ENCODE results near the gene SLC66A2. TPM values are rescaled to one million over a fixed set of nuclear protein-coding genes. Genes with fewer than 3 reads are reported as not detected.

SLC66A2 gene
- total RNA-seq, 2 experiments from 2014 or later, result 44.5 to 44.8 TPM

- Mint-ChIP-seq H3K27me3 (no peaks in the 10 kb centered on the region), H3K27ac (no peak overlapping the region), H3K9me3 (no peaks in the 10 kb centered on the region), H3K36me3 (ENCODE audit: low read depth) (peaks cover 31% of the 10 kb centered on the region), H3K4me3 (no peak overlapping the region), H3K4me1 (ENCODE audit: low read depth) (no peaks in the 10 kb centered on the region)
- intact Hi-C loops (cut with DNase I, micrococcal nuclease), result no loop called here
- POLR2A ChIA-PET, result no interaction called here
- H3K4me3 ChIP-seq (ENCODE audit: low read length), result no peak overlapping the region
- CTCF ChIA-PET, result no interaction called here
- no peaks in the 10 kb centered on the region for H3K27me3 ChIP-seq (ENCODE audit: control insufficient read depth in 1 of 2, insufficient read depth in 2 of 2, low read length in 2 of 2)
- DNase-seq (peak in 1 of 14 experiments; percentile 30), ATAC-seq (ENCODE audit: poor library complexity) (no peak)
- no peaks in the 10 kb centered on the region for H3K4me1 ChIP-seq (ENCODE audit: insufficient read depth, low read length)
- peaks cover 13% of the 10 kb centered on the region for H3K36me3 ChIP-seq (ENCODE audit: insufficient read depth, low read length)
- TF ChIP-seq, protein P1, sequence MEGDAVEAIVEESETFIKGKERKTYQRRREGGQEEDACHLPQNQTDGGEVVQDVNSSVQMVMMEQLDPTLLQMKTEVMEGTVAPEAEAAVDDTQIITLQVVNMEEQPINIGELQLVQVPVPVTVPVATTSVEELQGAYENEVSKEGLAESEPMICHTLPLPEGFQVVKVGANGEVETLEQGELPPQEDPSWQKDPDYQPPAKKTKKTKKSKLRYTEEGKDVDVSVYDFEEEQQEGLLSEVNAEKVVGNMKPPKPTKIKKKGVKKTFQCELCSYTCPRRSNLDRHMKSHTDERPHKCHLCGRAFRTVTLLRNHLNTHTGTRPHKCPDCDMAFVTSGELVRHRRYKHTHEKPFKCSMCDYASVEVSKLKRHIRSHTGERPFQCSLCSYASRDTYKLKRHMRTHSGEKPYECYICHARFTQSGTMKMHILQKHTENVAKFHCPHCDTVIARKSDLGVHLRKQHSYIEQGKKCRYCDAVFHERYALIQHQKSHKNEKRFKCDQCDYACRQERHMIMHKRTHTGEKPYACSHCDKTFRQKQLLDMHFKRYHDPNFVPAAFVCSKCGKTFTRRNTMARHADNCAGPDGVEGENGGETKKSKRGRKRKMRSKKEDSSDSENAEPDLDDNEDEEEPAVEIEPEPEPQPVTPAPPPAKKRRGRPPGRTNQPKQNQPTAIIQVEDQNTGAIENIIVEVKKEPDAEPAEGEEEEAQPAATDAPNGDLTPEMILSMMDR (IDR thresholded peaks at IDR 0.05), result no peak
- H3K9me3 ChIP-seq (ENCODE audit: control insufficient read depth in 1 of 2, insufficient read depth in 1 of 2, low read length in 2 of 2), result peaks cover 0 to 68% of the 10 kb centered on the region in 2 experiments
- no peak overlapping the region for H3K27ac ChIP-seq (ENCODE audit: low read depth in 1 of 2, low read length in 2 of 2)
Measured at GRCh38 chr18:79902640-79903039, 48.8 kb downstream of the SLC66A2 start.

GRCh38 chr18:79902075-79902474 lies 49.4 kb downstream of the SLC66A2 start:
- peaks cover 3% of the 10 kb centered on the region for H3K9me3 Mint-ChIP-seq
- Histone ChIP-seq H3K9me3 (ENCODE audit: control insufficient read depth in 1 of 2, insufficient read depth in 1 of 2, low read length in 2 of 2) (peaks cover 1 to 70% of the 10 kb centered on the region in 2 experiments), H3K27me3 (ENCODE audit: control insufficient read depth in 1 of 2, insufficient read depth in 2 of 2, low read length in 2 of 2) (no peaks in the 10 kb centered on the region), H3K4me1 (ENCODE audit: insufficient read depth, low read length) (no peaks in the 10 kb centered on the region), H3K36me3 (ENCODE audit: insufficient read depth, low read length) (peaks cover 13% of the 10 kb centered on the region), H3K27ac (ENCODE audit: low read depth in 1 of 2, low read length in 2 of 2) (no peak overlapping the region), H3K4me3 (ENCODE audit: low read length) (no peak overlapping the region)
- intact Hi-C loops (cut with DNase I, micrococcal nuclease), result no loop called here
- H3K36me3 Mint-ChIP-seq (ENCODE audit: low read depth), result peaks cover 36% of the 10 kb centered on the region
- TF ChIP-seq, protein P1 (IDR thresholded peaks at IDR 0.05), result no peak
- ATAC-seq (ENCODE audit: poor library complexity), result no peak
- peak overlapping the region; percentile 36 for H3K27ac Mint-ChIP-seq
- H3K4me1 Mint-ChIP-seq (ENCODE audit: low read depth), result no peaks in the 10 kb centered on the region
- no peaks in the 10 kb centered on the region for H3K27me3 Mint-ChIP-seq
- DNase-seq, result no peak
- ChIA-PET POLR2A (no interaction called here), CTCF (no interaction called here)
- H3K4me3 Mint-ChIP-seq, result no peak overlapping the region

- H3K27ac Mint-ChIP-seq, result peak overlapping the region; percentile 36
- no peak for DNase-seq
- no peak overlapping the region for H3K4me3 Mint-ChIP-seq
- H3K27me3 Mint-ChIP-seq, result no peaks in the 10 kb centered on the region
- no peaks in the 10 kb centered on the region for H3K4me1 Mint-ChIP-seq (ENCODE audit: low read depth)
- H3K9me3 Mint-ChIP-seq, result peaks cover 6% of the 10 kb centered on the region
- no peak overlapping the region for H3K4me3 ChIP-seq (ENCODE audit: low read length)
- peaks cover 11% of the 10 kb centered on the region for H3K36me3 ChIP-seq (ENCODE audit: insufficient read depth, low read length)
- POLR2A ChIA-PET, result no interaction called here
- intact Hi-C loops (cut with DNase I, micrococcal nuclease), result no loop called here
- ATAC-seq (ENCODE audit: poor library complexity), result no peak
- CTCF ChIA-PET, result no interaction called here
- H3K27ac ChIP-seq (ENCODE audit: low read depth in 1 of 2, low read length in 2 of 2), result no peak overlapping the region
- H3K9me3 ChIP-seq (ENCODE audit: control insufficient read depth in 1 of 2, insufficient read depth in 1 of 2, low read length in 2 of 2), result peaks cover 5 to 70% of the 10 kb centered on the region in 2 experiments
- peaks cover 36% of the 10 kb centered on the region for H3K36me3 Mint-ChIP-seq (ENCODE audit: low read depth)
- H3K4me1 ChIP-seq (ENCODE audit: insufficient read depth, low read length), result no peaks in the 10 kb centered on the region
- no peaks in the 10 kb centered on the region for H3K27me3 ChIP-seq (ENCODE audit: control insufficient read depth in 1 of 2, insufficient read depth in 2 of 2, low read length in 2 of 2)
- TF ChIP-seq, protein P1 (IDR thresholded peaks at IDR 0.05), result no peak
Measured at GRCh38 chr18:79901665-79902064, 49.8 kb downstream of the SLC66A2 start.

Data from CD4-positive, alpha-beta T cell (primary cell).